ENCODE data around the gene ZNF337.
"Not testable (repeated sequence)": the region's sequence is repeated elsewhere in the genome, so short reads cannot be mapped to it uniquely, and the experiment has no call there.

ZNF337 gene

DNA sequence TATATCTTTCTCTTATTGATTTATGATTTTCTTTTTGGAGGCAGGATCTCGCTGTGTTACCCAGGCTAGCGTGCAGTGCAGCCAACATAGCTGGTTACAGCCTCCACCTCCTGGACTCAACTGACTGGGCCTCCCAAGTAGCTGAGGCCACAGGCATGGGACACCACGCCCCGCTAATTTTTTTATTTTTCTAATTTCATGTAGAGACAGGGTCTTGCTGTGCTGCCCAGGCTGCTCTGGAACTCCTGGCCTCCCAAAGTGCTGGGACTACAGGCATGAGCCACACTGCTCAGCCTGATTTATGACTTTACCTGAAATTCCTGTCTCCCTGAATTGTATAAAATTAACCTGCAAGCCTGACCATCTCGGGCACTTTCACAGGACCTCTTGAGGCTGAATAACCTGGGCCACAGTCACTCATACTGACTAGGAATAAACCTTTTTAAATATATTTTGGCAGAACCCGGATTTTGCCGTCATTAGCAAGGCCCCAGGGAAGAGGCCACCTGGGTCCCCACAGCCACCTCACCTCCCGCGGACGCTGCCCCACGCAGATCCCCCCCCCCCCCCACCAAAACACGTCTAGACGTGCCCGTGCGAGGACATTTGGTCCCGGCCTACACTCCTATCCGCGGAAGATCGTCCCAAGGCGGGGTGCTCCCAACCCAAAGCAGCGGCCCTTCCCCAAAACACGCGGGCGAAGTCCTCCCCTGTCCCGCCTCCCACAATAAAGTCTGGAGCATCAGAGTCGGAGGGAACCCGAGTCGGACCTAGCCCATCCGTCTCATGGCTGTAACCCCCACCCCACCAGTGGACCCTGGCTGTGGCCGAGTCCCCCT lies 902 bp downstream of the ZNF337 start:
- DNase-seq (ENCODE audit: low read depth), result peak; percentile 35

DNA sequence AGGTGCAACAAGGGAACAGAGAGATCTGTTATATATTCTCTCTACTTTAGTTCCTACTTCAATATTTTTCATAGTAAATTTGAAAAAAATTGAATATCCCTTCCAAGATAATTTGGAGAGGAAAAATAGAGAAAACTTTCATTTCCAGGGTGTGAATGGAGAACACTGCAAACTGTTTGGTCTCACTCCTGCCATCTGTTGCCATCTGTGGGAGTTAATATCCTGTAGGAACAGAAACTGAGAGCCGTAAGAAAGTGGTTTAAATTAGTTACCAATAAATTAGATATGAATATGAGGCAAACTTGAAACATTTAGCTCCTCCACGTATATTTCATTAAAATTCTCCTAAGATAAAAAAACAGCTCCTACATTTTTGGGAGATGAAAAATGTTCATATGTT lies 4.2 kb downstream of the ZNF337 start:
- no peak for DNase-seq (ENCODE audit: low read depth)

DNA sequence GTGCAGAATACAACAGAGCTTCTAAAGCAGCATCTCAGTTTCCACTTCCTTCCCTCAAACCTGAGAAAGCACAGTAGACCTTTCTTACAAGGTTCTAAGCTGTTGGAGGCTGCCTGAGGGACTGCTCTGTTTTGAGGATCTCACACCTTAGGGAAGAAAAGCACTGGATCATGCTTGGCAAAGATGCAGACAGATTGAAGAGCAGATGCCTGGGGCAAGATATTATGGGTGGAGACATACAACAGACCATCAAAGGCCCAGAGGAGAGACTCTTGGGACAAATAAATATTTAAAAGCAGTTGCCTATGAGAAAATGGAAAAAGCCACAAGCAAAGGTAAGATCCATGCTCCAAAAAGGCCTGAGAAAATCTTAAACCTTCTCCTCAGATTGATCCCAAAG lies 6.2 kb downstream of the ZNF337 start:
- DNase-seq (ENCODE audit: low read depth), result no peak

DNA sequence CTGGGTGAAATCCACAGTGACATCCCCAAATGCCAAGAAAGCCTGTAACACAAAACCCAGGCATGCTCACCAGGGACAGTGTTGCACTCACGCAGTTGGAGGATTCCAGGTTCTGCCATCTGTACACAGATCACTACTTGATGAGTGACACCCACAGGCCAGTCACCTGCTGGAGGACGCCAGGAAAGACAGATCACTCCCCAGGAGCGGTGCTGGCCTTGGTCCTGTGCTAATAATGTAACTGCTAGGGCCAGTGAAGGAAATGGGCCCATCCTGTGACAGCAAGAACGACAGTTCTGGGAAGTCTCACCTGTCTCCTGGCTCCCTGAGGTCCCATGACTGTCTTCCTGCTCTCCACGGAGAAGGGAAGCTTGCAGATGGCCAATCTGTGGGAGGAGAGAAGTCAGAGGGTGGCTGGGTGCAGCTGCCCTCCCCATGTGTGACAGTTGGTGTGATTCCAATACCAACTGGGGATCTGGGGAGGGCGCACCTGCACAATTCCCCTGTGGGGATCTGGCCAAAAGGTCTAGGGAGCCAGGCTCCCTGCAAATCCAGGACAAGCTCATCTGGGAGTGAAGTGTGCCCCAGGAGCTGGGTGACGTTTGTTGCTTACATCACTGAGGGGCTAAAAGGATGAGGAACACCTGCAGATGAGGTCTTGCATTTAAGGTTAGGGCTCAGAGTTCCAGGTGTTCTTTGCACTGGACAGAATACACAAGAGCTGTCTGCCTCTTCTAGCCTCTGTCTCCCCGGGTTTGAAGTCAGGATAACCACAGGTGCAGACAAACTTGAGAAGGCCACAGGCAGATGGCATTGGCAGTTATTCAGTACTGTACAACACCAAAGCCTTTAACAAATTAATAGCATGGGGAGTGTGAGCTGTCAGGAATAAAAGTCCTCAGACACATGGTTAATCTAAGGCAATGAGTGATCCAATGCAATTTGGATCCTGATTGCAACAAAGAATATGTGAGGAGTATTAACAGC lies 10.3 kb downstream of the ZNF337 start:
- no peak for DNase-seq (ENCODE audit: low read depth)

DNA sequence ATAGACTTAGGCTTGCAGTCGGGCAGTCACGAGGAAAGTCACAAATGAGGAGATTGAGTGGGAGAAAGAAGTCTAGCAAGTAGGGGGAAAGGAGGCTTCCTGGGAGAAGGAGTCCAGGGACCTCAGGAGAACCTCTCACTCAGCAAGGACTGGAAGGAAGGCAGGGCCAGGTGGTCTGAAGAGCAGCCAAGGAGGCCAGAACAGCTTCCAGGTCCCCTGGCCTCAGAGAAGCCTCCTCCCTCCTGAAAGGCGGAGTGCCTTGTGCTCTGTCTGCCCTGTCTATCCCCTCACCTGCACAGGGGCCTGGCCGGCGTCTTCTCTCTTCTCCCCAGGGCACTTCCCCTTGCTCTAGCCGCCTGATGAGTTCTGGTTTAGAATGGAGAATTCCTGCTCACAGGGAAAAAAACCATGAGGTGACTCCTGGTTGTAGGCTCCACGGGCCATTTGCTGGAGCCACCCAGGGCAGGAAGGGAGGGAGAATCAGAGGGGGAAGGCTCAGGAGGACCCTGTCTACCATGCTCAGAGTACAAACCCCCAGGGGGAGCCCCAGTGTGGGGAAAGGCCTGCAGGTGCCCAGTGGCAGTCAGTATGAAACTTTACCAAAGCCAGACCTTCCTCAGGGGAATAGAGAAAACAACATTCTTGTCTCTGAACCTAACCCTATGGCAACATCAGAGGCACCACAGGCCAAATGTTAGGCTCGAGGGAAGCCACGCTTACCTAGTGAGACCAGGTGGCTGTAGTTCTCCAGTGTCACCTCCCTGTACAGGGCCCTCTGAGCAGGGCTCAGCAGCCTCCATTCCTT lies 11.2 kb downstream of the ZNF337 start:
- DNase-seq (ENCODE audit: low read depth), result no peak

DNA sequence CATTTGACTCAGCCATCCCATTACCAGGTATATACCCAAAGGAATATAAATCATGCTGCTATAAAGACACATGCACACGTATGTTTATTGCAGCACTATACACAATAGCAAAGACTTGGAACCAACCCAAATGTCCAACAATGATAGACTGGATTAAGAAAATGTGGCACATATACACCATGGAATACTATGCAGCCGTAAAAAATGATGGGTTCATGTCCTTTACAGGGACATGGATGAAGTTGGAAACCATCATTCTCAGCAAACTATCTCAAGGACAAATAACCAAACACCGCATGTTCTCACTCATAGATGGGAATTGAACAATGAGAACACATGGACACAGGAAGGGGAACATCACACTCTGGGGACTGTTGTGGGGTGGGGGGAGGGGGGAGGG lies 12.8 kb downstream of the ZNF337 start:
- not testable (repeated sequence) for DNase-seq (ENCODE audit: low read depth)

DNA sequence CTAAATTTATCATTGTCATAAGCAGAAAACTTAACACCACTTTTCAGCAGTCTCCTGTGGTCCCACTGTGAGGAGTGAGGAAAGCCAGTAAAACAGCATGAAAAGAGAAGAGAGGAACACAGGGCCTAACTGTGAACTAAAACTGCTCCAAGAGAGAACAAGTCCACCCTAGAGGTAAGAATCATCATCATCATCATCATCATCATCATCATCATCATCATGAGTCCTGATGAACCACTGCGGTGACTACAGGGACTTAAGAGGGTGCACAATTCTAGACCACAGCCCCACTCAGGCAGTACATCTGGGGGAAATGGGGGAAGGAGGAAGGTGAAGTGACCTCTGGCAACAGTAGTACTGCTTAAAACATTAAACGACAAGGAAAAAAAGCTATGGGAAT lies 13.6 kb downstream of the ZNF337 start:
- no peak for DNase-seq (ENCODE audit: low read depth)

DNA sequence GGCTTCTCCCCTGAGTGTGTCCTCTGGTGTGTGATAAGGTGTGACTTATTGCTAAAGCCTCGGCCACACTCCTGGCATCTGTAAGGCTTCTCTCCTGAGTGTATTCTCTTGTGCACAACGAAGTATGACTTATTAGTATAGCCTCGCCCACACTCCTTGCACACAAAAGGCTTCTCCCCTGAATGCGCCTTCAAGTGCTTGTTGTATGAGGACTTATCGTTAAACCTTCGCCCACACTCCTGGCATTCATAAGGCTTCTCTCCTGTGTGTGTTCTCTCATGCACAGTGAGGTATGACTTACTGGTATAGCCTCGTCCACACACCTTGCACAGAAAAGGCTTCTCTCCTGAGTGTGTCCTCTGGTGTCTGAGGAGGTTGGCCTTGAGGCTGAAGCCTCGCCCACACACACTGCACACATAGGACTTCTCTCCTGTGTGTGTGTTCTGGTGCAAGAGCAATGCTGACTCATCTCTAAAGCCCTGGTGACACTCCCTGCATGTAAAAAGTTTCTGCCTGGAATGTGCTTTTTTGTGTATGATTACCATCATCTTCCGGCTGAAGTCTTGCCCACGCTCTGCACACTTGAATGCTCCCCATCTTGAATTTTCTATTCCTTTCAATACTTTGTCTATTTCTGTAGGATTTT lies 20.4 kb downstream of the ZNF337 start:
- peak; percentile 45 for DNase-seq (ENCODE audit: low read depth)

DNA sequence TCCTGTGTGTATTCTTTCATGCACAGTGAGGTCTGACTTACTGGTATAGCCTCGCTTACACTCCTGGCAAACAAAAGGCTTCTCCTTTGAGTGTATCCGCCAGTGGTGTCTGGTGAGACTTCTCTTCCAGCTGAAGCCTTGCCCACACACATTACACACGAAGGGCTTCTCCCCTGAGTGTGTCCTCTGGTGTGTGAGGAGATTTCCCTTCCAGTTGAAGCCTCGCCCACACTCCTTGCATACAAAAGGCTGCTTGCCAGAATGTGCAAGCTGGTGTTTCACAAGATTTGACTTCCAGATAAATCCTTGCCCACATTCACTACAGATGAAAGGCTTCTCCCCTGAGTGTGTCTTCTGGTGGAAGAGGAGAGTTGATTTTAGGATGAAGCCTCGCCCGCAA lies 21.5 kb downstream of the ZNF337 start:
- no peak for DNase-seq (ENCODE audit: low read depth)

DNA sequence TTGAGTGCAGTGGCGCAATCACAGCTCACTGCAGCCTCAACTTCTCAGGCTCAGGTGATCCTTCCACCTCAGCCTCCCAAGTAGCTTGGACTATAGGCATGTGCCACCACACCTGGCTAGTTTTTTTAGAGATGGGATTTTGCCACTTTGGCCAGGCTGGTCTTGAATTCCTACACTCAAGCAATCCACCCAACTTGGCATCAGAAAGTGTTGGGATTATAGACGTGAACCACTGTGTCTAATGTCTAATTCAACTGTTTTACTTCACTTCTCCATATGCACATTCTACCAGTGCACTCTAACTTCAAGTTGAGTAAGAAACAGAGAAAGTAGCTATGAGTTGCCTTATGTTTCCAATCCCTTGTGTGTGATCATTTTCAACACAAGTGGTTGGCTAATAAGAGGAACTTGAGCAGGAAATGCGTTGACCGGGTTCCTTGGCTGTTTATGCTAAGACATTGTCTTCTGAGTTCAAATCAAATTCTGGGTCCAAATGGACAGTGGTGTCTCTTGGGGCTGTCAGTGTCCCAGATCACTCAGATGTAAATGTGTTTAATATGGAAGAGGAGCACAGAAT lies 23.9 kb downstream of the ZNF337 start:
- DNase-seq (ENCODE audit: low read depth), result no peak

DNA sequence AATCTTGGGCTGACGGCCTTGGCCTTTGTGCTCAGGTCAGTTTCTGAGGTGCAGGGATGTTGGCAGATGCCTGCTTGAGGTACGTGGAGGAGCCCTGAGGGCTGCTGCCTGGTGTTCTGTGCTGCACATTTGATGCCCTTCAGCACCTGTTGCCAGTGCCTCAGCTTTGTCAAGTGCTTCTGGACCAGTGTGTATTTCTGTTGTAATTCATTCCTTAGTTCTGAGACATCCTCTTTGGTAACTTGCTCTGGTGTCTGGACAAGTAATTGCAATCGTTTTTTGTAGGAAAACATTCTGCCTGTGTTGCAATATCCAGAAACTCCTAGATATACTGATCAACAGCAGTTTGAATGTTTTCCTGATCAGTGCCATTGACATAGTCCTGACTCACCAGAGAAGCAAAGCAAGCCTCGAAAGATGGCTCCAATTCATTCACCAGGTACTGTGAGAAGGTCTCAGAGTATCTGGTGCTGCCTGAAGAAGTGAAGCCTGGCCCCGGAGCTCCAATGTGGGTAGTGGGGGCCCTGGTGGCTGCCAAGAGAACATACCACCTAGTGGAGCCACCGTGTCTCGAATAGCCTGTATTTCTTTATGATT lies 26.7 kb downstream of the ZNF337 start:
- peak; percentile 70 for DNase-seq (ENCODE audit: low read depth)

DNA sequence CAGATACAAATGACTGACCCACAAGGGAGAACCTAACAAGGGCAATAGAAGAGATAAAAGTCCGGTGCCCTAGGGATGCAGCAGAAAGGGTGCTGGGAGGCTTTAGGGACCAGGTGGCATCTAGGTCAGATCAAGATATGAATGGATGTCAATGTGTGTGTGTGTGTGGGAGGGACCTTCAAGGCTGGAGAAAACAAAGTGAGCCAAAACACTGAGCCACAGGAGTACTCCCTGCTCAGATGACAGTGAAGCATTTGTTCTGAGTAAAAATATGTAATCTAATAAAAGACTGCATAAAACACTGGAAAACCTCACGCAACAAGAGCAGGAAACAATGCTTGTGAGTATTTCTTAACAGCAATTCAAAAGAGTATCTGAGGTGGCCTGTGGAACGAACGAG lies 28.2 kb downstream of the ZNF337 start:
- no peak for DNase-seq (ENCODE audit: low read depth)

DNA sequence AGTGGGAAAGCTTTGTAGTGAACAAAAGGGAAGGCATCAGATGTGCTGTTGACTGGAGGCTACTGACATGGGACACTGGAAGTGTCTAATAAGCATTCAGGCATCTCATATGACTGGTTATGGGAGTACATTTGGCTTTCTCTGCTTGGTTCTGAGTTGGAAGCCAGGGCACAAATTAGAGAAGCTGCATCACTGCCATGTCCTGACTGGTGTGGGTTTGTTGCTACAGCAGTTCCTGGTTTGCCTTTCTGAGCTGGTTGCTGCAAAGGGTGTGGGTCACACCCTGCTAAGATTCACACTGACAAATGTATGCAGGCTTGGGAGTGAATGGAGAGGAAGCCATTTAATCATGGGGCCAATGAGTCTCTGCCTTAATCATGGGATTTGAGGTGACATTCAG lies 36.7 kb downstream of the ZNF337 start:
- DNase-seq (ENCODE audit: low read depth), result no peak

DNA sequence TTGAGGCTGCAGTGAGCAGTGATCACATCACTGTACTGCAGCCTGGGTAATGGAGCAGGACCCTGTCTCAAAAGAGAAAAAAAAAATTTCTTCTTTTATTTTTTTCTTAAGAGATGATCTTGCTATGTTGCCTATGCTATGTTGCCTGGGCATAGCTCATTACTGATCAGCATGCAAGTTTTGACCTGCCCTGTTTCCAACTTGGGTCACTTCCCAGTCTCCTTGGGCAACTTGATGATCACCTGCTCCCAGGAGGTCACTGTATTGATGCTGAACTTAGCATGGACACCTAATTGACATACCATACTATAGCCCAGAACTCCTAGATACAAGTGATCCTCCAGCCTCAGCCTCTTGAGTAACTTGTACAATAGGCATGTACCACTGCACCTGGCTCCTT lies 42.2 kb downstream of the ZNF337 start:
- no peak for DNase-seq (ENCODE audit: low read depth)

DNA sequence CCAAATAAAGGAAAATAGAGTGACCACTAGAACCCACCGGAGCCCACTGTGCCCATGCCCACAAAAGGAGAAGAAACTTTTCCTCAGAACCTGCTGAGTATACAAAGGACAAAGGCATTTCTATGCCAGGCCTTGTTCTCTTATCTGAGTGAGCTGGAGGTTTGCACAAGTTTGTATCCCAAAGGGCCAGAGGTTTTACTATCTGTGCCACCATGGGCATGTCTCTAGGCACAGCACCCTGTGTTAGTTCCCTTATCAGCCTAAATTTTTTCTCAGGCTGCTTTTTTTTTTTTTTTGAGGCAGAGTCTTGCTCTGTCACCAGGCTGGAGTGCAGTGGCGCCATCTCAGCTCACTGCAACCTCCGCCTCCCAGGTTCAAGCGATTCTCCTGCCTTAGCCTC lies 43.8 kb downstream of the ZNF337 start:
- DNase-seq (ENCODE audit: low read depth), result not testable (repeated sequence)

DNA sequence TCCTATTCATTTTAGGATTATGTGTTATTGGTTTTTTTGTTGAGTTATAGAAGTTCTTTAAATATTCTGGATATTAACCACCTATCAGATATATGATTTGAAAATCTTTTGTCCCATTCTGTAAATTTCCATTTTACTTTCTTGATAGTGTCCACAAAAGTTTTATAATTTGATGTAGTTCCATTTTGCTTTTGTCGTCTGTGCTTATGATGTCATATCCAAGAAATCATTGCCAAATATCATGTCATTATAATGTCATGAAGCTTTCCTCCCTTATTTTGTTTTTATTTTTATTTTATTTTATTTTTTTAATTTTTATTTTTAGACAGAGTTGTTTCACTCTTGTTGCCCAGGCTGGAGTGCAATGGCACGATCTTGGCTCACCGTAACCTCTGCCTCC lies 51.8 kb downstream of the ZNF337 start:
- DNase-seq (ENCODE audit: low read depth), result no peak

DNA sequence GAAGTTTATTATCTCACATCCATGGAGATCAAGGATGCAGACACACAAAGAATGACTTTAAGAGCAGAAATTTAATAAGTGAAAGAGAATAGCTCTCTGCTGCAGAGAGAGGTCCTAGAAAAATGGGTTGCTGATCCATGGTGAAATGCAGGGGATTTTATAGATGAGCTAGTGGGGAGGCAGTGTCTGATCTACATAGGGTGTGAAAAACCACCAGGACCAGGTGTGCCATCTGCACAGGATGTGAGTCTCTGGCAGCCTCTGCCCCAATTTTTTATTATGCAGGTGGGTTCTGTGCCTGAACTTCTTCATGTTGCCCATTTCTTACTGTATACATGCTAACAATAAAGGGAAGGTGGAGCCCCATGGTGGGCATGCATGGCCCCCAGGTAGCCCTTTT lies 52.9 kb downstream of the ZNF337 start:
- no peak for DNase-seq (ENCODE audit: low read depth)

DNA sequence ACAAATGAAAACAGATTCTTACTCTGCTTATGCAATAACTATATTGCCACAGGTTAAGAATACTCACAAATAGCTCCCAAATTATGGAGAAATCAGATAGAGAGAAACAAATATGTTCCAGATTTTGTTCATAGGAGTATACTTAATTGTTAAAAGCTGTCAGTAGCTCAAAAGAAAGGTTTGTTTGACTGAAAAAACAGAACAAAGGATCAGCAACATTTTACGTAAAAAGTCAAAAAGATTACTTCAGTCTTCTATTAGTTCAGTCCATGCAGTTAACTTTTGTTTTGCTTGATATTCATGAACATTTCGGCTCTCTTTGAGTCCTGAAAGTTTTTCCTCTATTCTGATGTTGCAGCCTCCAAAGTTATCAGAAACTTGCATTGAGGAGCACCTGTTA lies 59.4 kb downstream of the ZNF337 start:
- no peak for DNase-seq (ENCODE audit: low read depth)

DNA sequence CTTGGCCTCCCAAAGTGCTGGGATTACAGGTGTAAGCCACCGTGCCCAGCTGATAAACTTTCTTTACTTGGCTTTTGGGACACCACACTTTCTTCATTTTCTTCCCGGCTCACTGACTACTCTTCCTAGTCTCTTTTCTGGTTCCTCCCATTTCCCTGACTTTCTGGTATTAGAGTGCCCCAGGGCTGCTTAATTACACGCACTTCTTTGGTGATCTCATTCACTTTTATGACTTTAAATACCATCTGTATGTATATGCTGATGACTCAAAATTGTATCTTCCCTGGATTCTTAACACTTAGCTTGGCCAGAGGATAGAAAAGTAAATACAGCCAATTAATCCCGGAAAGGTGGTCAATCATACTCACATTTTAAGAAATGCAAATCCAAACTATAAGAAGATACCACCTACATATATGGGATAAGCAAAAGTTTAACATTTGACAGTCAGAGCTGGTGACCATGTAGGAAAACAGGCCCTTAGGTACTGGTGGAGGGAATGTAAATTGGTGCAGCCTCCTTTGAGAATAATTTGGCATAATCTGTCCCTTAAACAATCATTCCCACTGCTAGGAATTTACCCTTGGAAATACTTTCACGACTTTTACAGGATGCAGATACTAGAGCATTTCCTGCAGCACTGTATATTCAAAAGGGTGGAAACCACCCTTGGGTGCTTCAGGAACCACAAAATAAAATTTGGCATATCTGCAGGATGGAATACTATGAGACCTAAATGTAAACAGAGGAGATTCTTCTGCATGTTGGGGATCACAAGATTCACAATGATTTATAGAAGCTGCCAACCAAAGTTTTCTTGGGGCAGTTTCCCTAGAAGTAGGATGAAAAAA lies 63.5 kb downstream of the ZNF337 start:
- DNase-seq (ENCODE audit: low read depth), result peak; percentile 93

DNA sequence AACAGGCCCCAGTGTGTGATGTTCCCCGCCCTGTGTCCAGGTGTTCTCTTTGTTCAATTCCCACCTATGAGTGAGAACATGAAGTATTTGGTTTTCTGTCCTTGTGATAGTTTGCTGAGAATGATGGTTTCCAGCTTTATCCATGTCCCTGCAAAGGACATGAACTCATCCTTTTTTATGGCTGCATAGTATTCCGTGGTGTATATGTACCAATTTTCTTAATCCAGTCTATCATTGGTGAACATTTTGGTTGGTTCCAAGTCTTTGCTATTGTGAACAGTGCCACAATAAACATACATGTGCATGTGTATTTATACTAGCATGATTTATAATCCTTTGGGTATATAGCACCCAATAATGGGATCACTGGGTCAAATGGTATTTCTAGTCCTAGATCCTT lies 66.0 kb downstream of the ZNF337 start:
- DNase-seq (ENCODE audit: low read depth), result not testable (repeated sequence)

Measured in ELR (cell line).